ENCODE results near the gene FPR3. TPM values are rescaled to one million over a fixed set of nuclear protein-coding genes. Genes with fewer than 3 reads are reported as not detected.

Gene FPR3
- polyA plus RNA-seq, 1 of the 3 experiments (the other 2 are of a cell fraction), result 0.02 TPM

DNA sequence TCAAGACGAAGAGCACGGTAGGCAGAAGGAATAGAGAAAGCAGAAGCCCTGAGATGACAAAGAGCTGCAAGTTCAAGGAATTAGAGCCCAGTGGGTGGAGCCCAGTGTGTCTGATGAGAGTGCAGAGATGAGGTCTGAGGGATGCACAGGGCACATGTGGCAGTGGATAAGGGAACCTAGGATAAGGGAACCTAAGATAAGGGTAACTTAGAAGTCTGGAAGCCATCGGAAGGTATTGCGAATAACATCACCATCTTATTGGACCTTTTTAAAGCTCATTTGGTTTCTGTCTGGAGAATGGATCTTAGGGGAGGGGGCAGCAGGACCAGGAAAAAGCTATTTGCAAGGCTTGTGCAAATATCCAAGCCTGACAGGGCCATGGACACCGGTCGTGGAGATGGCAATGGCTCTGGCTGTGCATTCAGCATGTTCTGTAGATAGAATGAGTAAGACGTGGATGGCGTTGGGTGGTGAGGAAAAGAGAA lies 1.3 kb downstream of the FPR3 start:
- Histone ChIP-seq H3K79me2 (ENCODE audit: insufficient read depth) (no peaks in the 10 kb centered on the region; the same call in 1 of the 2 replicates), H3K9ac (peak overlapping the region; percentile 51), H3K27ac (ENCODE audit: low read depth in 2 of 2, low read length in 1 of 2) (peak overlapping the region in 1 of 2 experiments; percentile 91; a peak in 2 of 4 replicates), H2AFZ (ENCODE audit: low read depth) (no peak overlapping the region), H3K4me2 (peak overlapping the region; percentile 32), H3K36me3 (replicated peaks in 1 of 2; ENCODE audit: control insufficient read depth in 1 of 2, insufficient read depth in 2 of 2, low read length in 1 of 2) (no peaks in the 10 kb centered on the region), H3F3A (replicated peaks; ENCODE audit: insufficient read depth) (peaks cover 44% of the 10 kb centered on the region), H3K9me3 (no peaks in the 10 kb centered on the region), H3K9me2 (no peaks in the 10 kb centered on the region), H3K4me3 (ENCODE audit: low read depth in 2 of 2, low read length in 1 of 2) (peak overlapping the region in 1 of 2 experiments; percentile 18; a peak in 1 of 4 replicates), H4K20me1 (ENCODE audit: insufficient read depth) (no peaks in the 10 kb centered on the region), H3K27me3 (ENCODE audit: insufficient read depth) (no peaks in the 10 kb centered on the region), H3K4me1 (ENCODE audit: control insufficient read depth in 1 of 2, insufficient read depth in 2 of 2, low read depth in 1 of 2, low read length in 1 of 2) (peaks cover 10 to 36% of the 10 kb centered on the region in 2 experiments; a peak in 3 of 4 replicates)
- WGBS (ENCODE audit: low lambda C conversion rate), result 21% methylated on average over 8 of the region's 8 CpGs
- no peak for DNase-seq
- CTCF ChIA-PET, result interaction anchor here (2.1 to 2.4 kb wide), 2 partner anchors 12 to 18 kb away, joined by 7 to 9 read pairs; no protein-coding TSS in a partner anchor
- POLR2A ChIA-PET, result no interaction called here
- TF ChIP-seq YY1 (IDR thresholded peaks at IDR 0.05; ENCODE audit: low read depth) (no peak), TCF12 (IDR thresholded peaks at IDR 0.05) (no peak), TEAD4 (IDR thresholded peaks at IDR 0.05; ENCODE audit: borderline replicate concordance, insufficient read depth) (no peak), MEF2A (IDR thresholded peaks at IDR 0.05; ENCODE audit: borderline replicate concordance, low read depth) (no peak), GABPA (IDR thresholded peaks at IDR 0.05; ENCODE audit: low read depth) (no peak), SMC3 (IDR thresholded peaks at IDR 0.05; ENCODE audit: low read depth, low read length) (no peak), RXRA (IDR thresholded peaks at IDR 0.05; ENCODE audit: borderline replicate concordance, low read depth) (no peak), EP300 (IDR thresholded peaks at IDR 0.05; ENCODE audit: borderline replicate concordance in 1 of 2, low read depth in 1 of 2, low read length in 1 of 2) (no peak), RCOR1 (IDR thresholded peaks at IDR 0.05; ENCODE audit: low read length) (no peak), POLR2AphosphoS5 (IDR thresholded peaks at IDR 0.05; ENCODE audit: low read depth, low read length) (no peak), RFX5 (IDR thresholded peaks at IDR 0.05; ENCODE audit: low read length) (no peak)
- TF ChIP-seq, protein P1, sequence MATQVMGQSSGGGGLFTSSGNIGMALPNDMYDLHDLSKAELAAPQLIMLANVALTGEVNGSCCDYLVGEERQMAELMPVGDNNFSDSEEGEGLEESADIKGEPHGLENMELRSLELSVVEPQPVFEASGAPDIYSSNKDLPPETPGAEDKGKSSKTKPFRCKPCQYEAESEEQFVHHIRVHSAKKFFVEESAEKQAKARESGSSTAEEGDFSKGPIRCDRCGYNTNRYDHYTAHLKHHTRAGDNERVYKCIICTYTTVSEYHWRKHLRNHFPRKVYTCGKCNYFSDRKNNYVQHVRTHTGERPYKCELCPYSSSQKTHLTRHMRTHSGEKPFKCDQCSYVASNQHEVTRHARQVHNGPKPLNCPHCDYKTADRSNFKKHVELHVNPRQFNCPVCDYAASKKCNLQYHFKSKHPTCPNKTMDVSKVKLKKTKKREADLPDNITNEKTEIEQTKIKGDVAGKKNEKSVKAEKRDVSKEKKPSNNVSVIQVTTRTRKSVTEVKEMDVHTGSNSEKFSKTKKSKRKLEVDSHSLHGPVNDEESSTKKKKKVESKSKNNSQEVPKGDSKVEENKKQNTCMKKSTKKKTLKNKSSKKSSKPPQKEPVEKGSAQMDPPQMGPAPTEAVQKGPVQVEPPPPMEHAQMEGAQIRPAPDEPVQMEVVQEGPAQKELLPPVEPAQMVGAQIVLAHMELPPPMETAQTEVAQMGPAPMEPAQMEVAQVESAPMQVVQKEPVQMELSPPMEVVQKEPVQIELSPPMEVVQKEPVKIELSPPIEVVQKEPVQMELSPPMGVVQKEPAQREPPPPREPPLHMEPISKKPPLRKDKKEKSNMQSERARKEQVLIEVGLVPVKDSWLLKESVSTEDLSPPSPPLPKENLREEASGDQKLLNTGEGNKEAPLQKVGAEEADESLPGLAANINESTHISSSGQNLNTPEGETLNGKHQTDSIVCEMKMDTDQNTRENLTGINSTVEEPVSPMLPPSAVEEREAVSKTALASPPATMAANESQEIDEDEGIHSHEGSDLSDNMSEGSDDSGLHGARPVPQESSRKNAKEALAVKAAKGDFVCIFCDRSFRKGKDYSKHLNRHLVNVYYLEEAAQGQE (IDR thresholded peaks at IDR 0.05; ENCODE audit: low read depth, low read length), result no peak
- TF ChIP-seq, protein P2, sequence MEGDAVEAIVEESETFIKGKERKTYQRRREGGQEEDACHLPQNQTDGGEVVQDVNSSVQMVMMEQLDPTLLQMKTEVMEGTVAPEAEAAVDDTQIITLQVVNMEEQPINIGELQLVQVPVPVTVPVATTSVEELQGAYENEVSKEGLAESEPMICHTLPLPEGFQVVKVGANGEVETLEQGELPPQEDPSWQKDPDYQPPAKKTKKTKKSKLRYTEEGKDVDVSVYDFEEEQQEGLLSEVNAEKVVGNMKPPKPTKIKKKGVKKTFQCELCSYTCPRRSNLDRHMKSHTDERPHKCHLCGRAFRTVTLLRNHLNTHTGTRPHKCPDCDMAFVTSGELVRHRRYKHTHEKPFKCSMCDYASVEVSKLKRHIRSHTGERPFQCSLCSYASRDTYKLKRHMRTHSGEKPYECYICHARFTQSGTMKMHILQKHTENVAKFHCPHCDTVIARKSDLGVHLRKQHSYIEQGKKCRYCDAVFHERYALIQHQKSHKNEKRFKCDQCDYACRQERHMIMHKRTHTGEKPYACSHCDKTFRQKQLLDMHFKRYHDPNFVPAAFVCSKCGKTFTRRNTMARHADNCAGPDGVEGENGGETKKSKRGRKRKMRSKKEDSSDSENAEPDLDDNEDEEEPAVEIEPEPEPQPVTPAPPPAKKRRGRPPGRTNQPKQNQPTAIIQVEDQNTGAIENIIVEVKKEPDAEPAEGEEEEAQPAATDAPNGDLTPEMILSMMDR (IDR thresholded peaks at IDR 0.05), result no peak
- TF ChIP-seq, protein P3, sequence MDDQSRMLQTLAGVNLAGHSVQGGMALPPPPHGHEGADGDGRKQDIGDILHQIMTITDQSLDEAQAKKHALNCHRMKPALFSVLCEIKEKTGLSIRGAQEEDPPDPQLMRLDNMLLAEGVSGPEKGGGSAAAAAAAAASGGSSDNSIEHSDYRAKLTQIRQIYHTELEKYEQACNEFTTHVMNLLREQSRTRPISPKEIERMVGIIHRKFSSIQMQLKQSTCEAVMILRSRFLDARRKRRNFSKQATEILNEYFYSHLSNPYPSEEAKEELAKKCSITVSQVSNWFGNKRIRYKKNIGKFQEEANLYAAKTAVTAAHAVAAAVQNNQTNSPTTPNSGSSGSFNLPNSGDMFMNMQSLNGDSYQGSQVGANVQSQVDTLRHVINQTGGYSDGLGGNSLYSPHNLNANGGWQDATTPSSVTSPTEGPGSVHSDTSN (IDR thresholded peaks at IDR 0.05), result no peak
- TF ChIP-seq, protein P4, sequence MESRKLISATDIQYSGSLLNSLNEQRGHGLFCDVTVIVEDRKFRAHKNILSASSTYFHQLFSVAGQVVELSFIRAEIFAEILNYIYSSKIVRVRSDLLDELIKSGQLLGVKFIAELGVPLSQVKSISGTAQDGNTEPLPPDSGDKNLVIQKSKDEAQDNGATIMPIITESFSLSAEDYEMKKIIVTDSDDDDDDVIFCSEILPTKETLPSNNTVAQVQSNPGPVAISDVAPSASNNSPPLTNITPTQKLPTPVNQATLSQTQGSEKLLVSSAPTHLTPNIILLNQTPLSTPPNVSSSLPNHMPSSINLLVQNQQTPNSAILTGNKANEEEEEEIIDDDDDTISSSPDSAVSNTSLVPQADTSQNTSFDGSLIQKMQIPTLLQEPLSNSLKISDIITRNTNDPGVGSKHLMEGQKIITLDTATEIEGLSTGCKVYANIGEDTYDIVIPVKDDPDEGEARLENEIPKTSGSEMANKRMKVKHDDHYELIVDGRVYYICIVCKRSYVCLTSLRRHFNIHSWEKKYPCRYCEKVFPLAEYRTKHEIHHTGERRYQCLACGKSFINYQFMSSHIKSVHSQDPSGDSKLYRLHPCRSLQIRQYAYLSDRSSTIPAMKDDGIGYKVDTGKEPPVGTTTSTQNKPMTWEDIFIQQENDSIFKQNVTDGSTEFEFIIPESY (IDR thresholded peaks at IDR 0.05; ENCODE audit: borderline replicate concordance, low read depth), result no peak

Measured in SK-N-SH (cell line).